IPS DF 4.7 (cell line): ENCODE data around the gene IGFL2.
"Not testable (repeated sequence)": the region's sequence is repeated elsewhere in the genome, so short reads cannot be mapped to it uniquely, and the experiment has no call there.

Experiments
- DNase-seq: peaks from one replicate; pipeline ENCODE4 v3.0.0-alpha.2; 2013; ENCODE audit warnings: low spot score; ENCODE audit errors: extremely low read depth

The IGFL2 gene

GRCh38 chr19:46142294-46142693 is 5.7 kb upstream of the IGFL2 start:
- no peak for DNase-seq

- DNase-seq, result no peak
These were observed 3.3 kb upstream of the IGFL2 start for GRCh38 chr19:46144756-46145155.

GRCh38 chr19:46147166-46147740 is 785 bp upstream of the IGFL2 start:
- no peak for DNase-seq

GRCh38 chr19:46150606-46151005 is 2.6 kb downstream of the IGFL2 start:
- no peak for DNase-seq

- no peak for DNase-seq
These were observed 7.2 kb downstream of the IGFL2 start for GRCh38 chr19:46155237-46155636.

GRCh38 chr19:46159418-46160232 is 11.6 kb downstream of the IGFL2 start:
- no peak for DNase-seq

- no peak for DNase-seq
These were observed 12.3 kb downstream of the IGFL2 start for GRCh38 chr19:46160233-46160775.

- DNase-seq, result not testable (repeated sequence)
These were observed 13.7 kb downstream of the IGFL2 start for GRCh38 chr19:46161642-46162257.

- no peak for DNase-seq
These were observed 14.7 kb downstream of the IGFL2 start for GRCh38 chr19:46162731-46163130.

GRCh38 chr19:46173886-46174480 is 25.9 kb downstream of the IGFL2 start:
- no peak for DNase-seq

- no peak for DNase-seq
These were observed 28.2 kb downstream of the IGFL2 start for GRCh38 chr19:46176116-46176860.

- no peak for DNase-seq
These were observed 31.2 kb downstream of the IGFL2 start for GRCh38 chr19:46179076-46179759.

- DNase-seq, result no peak
These were observed 32.8 kb downstream of the IGFL2 start for GRCh38 chr19:46180701-46181387.

- no peak for DNase-seq
These were observed 33.3 kb downstream of the IGFL2 start for GRCh38 chr19:46181388-46181779.

GRCh38 chr19:46182476-46182875 is 34.4 kb downstream of the IGFL2 start:
- no peak for DNase-seq

GRCh38 chr19:46184775-46185710 is 37.0 kb downstream of the IGFL2 start:
- DNase-seq, result not testable (repeated sequence)

GRCh38 chr19:46186101-46186716 is 38.2 kb downstream of the IGFL2 start:
- no peak for DNase-seq

GRCh38 chr19:46186717-46187101 is 38.7 kb downstream of the IGFL2 start:
- no peak for DNase-seq
